K562 (cell line): ENCODE results near the gene CENPV. TPM values are rescaled to one million over a fixed set of nuclear protein-coding genes. Genes with fewer than 3 reads are reported as not detected.

ENCODE experiments used
- ARID1B ChIP-seq: fragments of 450-650 bp; IDR thresholded peaks from 2 replicates; pipeline ENCODE4 v1.6.1; 2016; ENCODE audit warnings: antibody characterized with exemption, mild to moderate bottlenecking, inconsistent platforms
- BCOR ChIP-seq: fragments of 450-650 bp; IDR thresholded peaks from 2 replicates; pipeline ENCODE4 v1.6.1; 2016
- EGR1 ChIP-seq: fragments of 450-650 bp; conservative IDR thresholded peaks from 2 replicates; pipeline ENCODE4 v1.6.1; 2017; ENCODE audit warnings: mild to moderate bottlenecking
- FOXA1 ChIP-seq: fragments of 450-650 bp; IDR thresholded peaks from 2 replicates; pipeline ENCODE4 v1.6.1; 2016; ENCODE audit warnings: mild to moderate bottlenecking, borderline replicate concordance
- FOXP1 ChIP-seq: sonication (generic); formaldehyde crosslinking; IDR thresholded peaks from 2 replicates; pipeline ENCODE4 v1.8.0; 2022; ENCODE audit warnings: mild to moderate bottlenecking, missing genetic modification reagents
- KDM1A ChIP-seq, 2 experiments: fragments of 450-650 bp; IDR thresholded peaks; 2 replicates each; pipeline ENCODE4 v1.6.1; 2016; ENCODE audit warnings: mild to moderate bottlenecking in 2 of 2
- KLF16 ChIP-seq: IDR thresholded peaks from 2 replicates; pipeline ENCODE4 v1.6.1; 2016; ENCODE audit warnings: antibody characterized with exemption
- MAFK ChIP-seq: IDR thresholded peaks from 2 replicates; pipeline ENCODE4 v1.6.1; 2011; ENCODE audit warnings: low read length, improper control_type of control experiment
- MLLT1 ChIP-seq, 2 experiments: fragments of 450-650 bp; IDR thresholded peaks; 2 replicates each; pipeline ENCODE4 v1.6.1; 2016
- MYC ChIP-seq, 2 experiments: fragments of 250-450 bp in 1 of 2; sonication (Bioruptor Pico) in 1 of 2; IDR thresholded peaks; 2 replicates each; pipeline versions ENCODE4 v1.5.1 to v1.6.1; 2012 to 2021; ENCODE audit warnings: low read depth in 2 of 2, borderline replicate concordance in 1 of 2, improper control_type of control experiment in 1 of 2, low read length in 1 of 2, mild to moderate bottlenecking in 1 of 2, moderate library complexity in 1 of 2
- PURB ChIP-seq: sonication (generic); formaldehyde crosslinking; IDR thresholded peaks from 2 replicates; pipeline ENCODE4 v1.9.0; 2021; ENCODE audit warnings: low read depth, mild to moderate bottlenecking, missing genetic modification reagents
- RAD51 ChIP-seq: fragments of 450-650 bp; IDR thresholded peaks from 2 replicates; pipeline ENCODE4 v1.7.1; 2016; ENCODE audit warnings: low read depth, mild to moderate bottlenecking, borderline replicate concordance
- ZC3H8 ChIP-seq: fragments of 450-650 bp; IDR thresholded peaks from 2 replicates; pipeline ENCODE4 v1.6.1; 2017
- ZNF407 ChIP-seq: fragments of 450-650 bp; IDR thresholded peaks from 2 replicates; pipeline ENCODE4 v1.6.1; 2016; ENCODE audit warnings: low read depth
- ZNF518B ChIP-seq: fragments of 250-450 bp; sonication (Bioruptor Pico); IDR thresholded peaks from 2 replicates; pipeline ENCODE4 v1.5.0; 2021; ENCODE audit warnings: mild to moderate bottlenecking, moderate library complexity
- polyA plus RNA-seq, 8 experiments: library from polyadenylated mRNA; depleted of rRNA in 4 of 8; stranded (reverse) in 5 of 8; unstranded in 3 of 8; fragments of >200 nt; fragmentation: Nextera tagmentation in 2 of 8; fragmentation: Illumina TruSeq in 1 of 8; extraction: Ambion mirVana in 2 of 8; extraction: Trizol in 1 of 8; gene quantifications; 2 replicates each; pipeline versions ENCODE4 v1.2.1 to v1.2.3, GENCODE V29; 2011 to 2014; ENCODE audit warnings: inconsistent platforms in 1 of 8, missing spikeins in 1 of 8
- total RNA-seq, 7 experiments: library from RNA; depleted of rRNA in 6 of 7; stranded (reverse); fragments of >200 nt in 6 of 7; fragmentation: Illumina TruSeq in 2 of 7; extraction: Trizol in 2 of 7; gene quantifications; 2 replicates each; pipeline versions ENCODE4 v1.2.1 to v1.2.3, GENCODE V29; 2011 to 2021; ENCODE audit warnings: low replicate concordance in 1 of 7

CENPV gene
- total and polyA plus RNA-seq, 9 of the 15 experiments (the other 6 are each of a cell fraction or from before 2014, with no cell fraction given): 17.8 to 131 (median 89.3) TPM

- TF ChIP-seq ZNF407 (no peak), KDM1A (IDR thresholded peaks at IDR 0.05) (peak; percentile 97 to 98), MAFK (no peak), MYC (IDR thresholded peaks at IDR 0.05; ENCODE audit: low read depth, low read length) (0 out of 2 replicates have a peak, but pooled peaks have one; percentile 48), MYC (CRISPR knock-in tag; IDR thresholded peaks at IDR 0.05; ENCODE audit: borderline replicate concordance, low read depth) (no peak), FOXP1 (no peak), RAD51 (no peak), MLLT1 (IDR thresholded peaks at IDR 0.05) (no peak), EGR1 (peak; percentile 47; the same call in 1 of the 2 replicates), BCOR (peak; percentile 78), PURB (CRISPR knock-in tag) (no peak), ARID1B (peak; percentile 92), ZNF518B (CRISPR knock-in tag) (no peak), FOXA1 (no peak), ZC3H8 (no peak), KLF16 (peak; percentile 83)
Observed at GRCh38 chr17:16313139-16314090, 39.9 kb downstream of the CENPV start (continued).
